ENCODE results near the gene HACL1. TPM values are rescaled to one million over a fixed set of nuclear protein-coding genes. Genes with fewer than 3 reads are reported as not detected.

Gene HACL1
- total RNA-seq, 1 donor from 2014 or later, result 8.1 TPM

DNA sequence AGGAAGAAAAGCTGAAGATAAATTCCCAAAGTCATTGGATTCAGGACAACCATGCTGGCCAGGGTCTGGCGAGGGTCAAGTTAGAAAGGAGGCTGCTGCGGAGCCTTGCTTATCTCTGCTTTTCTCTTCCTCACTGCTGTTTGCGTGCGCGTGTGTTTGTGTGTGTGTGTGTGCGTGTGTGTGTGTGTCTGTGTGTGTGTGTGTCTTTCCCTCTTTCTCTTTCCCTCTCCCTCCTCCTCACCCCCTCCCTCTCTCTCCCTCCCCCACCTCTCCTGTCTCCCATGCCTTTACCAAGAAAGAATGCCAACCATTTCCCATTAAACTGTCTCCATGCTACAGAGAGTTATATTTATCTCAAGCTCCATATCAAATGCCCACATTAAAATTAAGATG is 79.8 kb downstream of the HACL1 start, which contains the start of gene COLQ:
TSS of gene COLQ (minus strand) at position 134 of the 393 bp plus-strand sequence. CDS start at position 53, 81 bp downstream.
- no peaks in the 10 kb centered on the region for H3K36me3 ChIP-seq
- TF ChIP-seq, protein P1, sequence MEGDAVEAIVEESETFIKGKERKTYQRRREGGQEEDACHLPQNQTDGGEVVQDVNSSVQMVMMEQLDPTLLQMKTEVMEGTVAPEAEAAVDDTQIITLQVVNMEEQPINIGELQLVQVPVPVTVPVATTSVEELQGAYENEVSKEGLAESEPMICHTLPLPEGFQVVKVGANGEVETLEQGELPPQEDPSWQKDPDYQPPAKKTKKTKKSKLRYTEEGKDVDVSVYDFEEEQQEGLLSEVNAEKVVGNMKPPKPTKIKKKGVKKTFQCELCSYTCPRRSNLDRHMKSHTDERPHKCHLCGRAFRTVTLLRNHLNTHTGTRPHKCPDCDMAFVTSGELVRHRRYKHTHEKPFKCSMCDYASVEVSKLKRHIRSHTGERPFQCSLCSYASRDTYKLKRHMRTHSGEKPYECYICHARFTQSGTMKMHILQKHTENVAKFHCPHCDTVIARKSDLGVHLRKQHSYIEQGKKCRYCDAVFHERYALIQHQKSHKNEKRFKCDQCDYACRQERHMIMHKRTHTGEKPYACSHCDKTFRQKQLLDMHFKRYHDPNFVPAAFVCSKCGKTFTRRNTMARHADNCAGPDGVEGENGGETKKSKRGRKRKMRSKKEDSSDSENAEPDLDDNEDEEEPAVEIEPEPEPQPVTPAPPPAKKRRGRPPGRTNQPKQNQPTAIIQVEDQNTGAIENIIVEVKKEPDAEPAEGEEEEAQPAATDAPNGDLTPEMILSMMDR (IDR thresholded peaks at IDR 0.05), result no peak
- no peak for TF ChIP-seq POLR2AphosphoS5 (IDR thresholded peaks at IDR 0.05; ENCODE audit: insufficient read depth in 1 of 2, low read depth in 1 of 2)
- no peak for TF ChIP-seq POLR2A (IDR thresholded peaks at IDR 0.05)
- peak within 1 kb of the TSS in 1 of 2 donors; percentile 9 for H3K4me3 ChIP-seq
- no peaks in the 10 kb centered on the region for H3K9me3 ChIP-seq
- intact Hi-C loops (cut with DNase I), result no loop called here
- H3K4me1 ChIP-seq, result peaks cover 17% of the 10 kb centered on the region
- DNase-seq (ENCODE audit: extremely low spot score in 2 of 2), result no peak
- no peaks in the 10 kb centered on the region for H3K27me3 ChIP-seq
- no peak within 1 kb of the TSS for H3K27ac ChIP-seq

DNA sequence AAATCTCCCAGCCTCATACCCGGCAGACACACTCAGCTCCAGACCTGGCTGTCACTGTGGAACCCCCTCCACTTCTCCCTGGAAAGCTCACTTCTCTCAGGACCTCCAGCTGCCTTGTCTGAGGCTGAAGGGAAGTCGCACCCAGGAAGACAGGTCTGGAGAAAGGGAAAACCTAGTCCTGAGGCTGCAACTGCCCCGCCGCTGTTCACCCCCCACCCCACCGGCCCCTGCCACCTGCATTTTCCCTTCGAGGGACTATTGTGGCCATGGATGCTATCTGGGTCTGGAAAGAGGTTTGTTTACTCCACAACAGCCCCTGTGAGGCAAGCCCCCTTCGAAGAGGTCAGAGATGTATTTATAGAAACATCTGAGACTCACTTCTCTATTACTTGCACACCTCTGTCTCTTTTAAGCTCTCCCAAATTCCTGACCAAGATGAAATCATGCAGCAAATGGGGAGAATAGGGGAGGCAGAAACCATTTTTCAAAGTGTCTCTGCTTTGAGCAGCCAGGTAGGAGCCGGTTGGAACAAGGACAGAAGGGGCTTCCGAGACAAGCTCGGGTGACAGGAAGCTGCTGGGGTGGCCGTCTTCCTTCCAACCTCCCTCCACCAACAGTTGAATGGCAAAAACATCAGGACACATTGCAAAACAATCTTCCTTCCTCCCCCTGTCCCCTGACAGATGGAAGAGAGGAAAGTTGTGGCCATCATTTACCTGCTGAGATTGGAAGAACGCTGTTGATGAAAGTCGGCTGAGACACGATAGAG is 80.4 kb downstream of the HACL1 start:
- intact Hi-C loops (cut with DNase I), result no loop called here
- no peak for DNase-seq (ENCODE audit: extremely low spot score in 2 of 2)
- Histone ChIP-seq H3K9me3 (no peaks in the 10 kb centered on the region), H3K36me3 (no peaks in the 10 kb centered on the region), H3K27ac (no peak overlapping the region), H3K4me1 (peaks cover 17% of the 10 kb centered on the region), H3K4me3 (peak overlapping the region in 1 of 2 donors; percentile 9), H3K27me3 (no peaks in the 10 kb centered on the region)
- no peak for TF ChIP-seq POLR2AphosphoS5 (IDR thresholded peaks at IDR 0.05; ENCODE audit: insufficient read depth in 1 of 2, low read depth in 1 of 2)
- TF ChIP-seq, protein P1 (IDR thresholded peaks at IDR 0.05), result no peak
- TF ChIP-seq POLR2A (IDR thresholded peaks at IDR 0.05), result no peak

DNA sequence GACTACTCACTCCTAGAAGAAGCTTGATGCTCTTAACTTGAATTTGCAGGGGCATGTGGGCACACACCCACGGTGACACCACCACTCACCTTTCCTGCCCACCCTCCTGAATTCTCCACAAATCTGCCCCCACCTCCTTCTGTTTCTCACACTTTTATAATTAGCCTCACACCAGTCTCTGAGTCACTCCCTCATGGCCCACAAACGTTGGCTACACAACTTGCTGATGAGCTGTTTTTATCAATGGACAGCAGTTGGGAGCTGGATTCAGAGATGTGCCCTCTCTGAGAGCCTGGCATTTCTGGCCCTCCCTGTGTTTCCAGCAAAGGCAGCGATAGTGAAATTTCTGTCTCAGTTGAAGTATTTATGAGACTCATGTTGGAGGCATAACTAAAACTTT is 81.2 kb downstream of the HACL1 start:
- Histone ChIP-seq H3K27ac (no peak overlapping the region), H3K9me3 (no peaks in the 10 kb centered on the region), H3K36me3 (no peaks in the 10 kb centered on the region), H3K27me3 (no peaks in the 10 kb centered on the region), H3K4me3 (no peak overlapping the region), H3K4me1 (peaks cover 17% of the 10 kb centered on the region)
- TF ChIP-seq, protein P1 (IDR thresholded peaks at IDR 0.05), result no peak
- TF ChIP-seq POLR2AphosphoS5 (IDR thresholded peaks at IDR 0.05; ENCODE audit: insufficient read depth in 1 of 2, low read depth in 1 of 2) (no peak), POLR2A (IDR thresholded peaks at IDR 0.05) (no peak)
- no peak for DNase-seq (ENCODE audit: extremely low spot score in 2 of 2)
- intact Hi-C loops (cut with DNase I), result no loop called here

DNA sequence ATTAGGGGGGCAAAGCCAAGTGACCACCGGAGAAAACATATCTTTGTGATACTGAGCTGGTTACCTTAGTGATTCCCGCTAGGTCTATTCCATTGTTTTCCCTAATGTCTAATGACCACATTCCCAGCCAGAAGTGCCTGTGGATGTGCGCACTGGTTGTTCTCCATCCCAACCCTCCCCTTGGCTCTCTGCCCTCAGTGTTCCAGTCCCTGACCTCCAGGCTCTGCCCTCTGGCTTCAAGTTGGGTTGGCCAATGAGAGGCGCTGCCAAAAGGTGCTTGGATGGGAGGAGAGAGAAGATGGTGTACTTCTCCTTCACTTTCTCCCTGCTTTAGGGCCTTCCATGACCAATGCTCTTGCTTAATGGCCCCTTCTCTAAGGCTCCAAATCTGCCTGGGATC is 82.3 kb downstream of the HACL1 start:
- Histone ChIP-seq H3K4me3 (no peak overlapping the region), H3K36me3 (no peaks in the 10 kb centered on the region), H3K27me3 (no peaks in the 10 kb centered on the region), H3K9me3 (no peaks in the 10 kb centered on the region), H3K4me1 (peaks cover 17% of the 10 kb centered on the region), H3K27ac (no peak overlapping the region)
- intact Hi-C loops (cut with DNase I), result no loop called here
- no peak for DNase-seq (ENCODE audit: extremely low spot score in 2 of 2)
- TF ChIP-seq POLR2AphosphoS5 (IDR thresholded peaks at IDR 0.05; ENCODE audit: insufficient read depth in 1 of 2, low read depth in 1 of 2) (no peak), POLR2A (IDR thresholded peaks at IDR 0.05) (no peak)
- TF ChIP-seq, protein P1 (IDR thresholded peaks at IDR 0.05), result no peak
